SK-MEL-5 (cell line): Measurements from ENCODE around the gene DNAH11. TPM values are rescaled to one million over a fixed set of nuclear protein-coding genes. Genes with fewer than 3 reads are reported as not detected.
"Not testable (repeated sequence)": the region's sequence is repeated elsewhere in the genome, so short reads cannot be mapped to it uniquely, and the experiment has no call there.

Experiments used
- DNase-seq: peaks from one replicate; pipeline ENCODE4 v3.0.0-alpha.2; 2016; ENCODE audit warnings: low read depth, low spot score
- in situ Hi-C: cut with HindIII; loops from 2 replicates; pipeline ENCODE4 v1.10.0; 2016; ENCODE audit warnings: low sequenced_read_pairs, high pct_unique_total_duplicates, low pct_unique_long_range_greater_than_20kb
- total RNA-seq: library from RNA; depleted of rRNA; stranded (reverse); fragments of >200 nt; shearing (Covaris generic); gene quantifications from 2 replicates; pipeline ENCODE4 v1.2.3, GENCODE V29; 2014

Gene DNAH11
- total RNA-seq, 1 experiment from 2014 or later, result 0.40 TPM

- in situ Hi-C loops, result no loop called here
- no peak for DNase-seq
Observed at GRCh38 chr7:21656081-21656480, 113.2 kb downstream of the DNAH11 start.

GRCh38 chr7:21656796-21657195 is 114.0 kb downstream of the DNAH11 start:
- in situ Hi-C loops, result no loop called here
- no peak for DNase-seq

GRCh38 chr7:21670496-21670895 is 127.7 kb downstream of the DNAH11 start:
- in situ Hi-C loops, result no loop called here

GRCh38 chr7:21671859-21672258 is 129.0 kb downstream of the DNAH11 start:
- no peak for DNase-seq
- in situ Hi-C loops, result no loop called here

More at GRCh38 chr7:21670496-21670895, 127.7 kb downstream of the DNAH11 start:
- no peak for DNase-seq

GRCh38 chr7:21675255-21675654 is 132.4 kb downstream of the DNAH11 start:
- in situ Hi-C loops, result no loop called here
- no peak for DNase-seq

- in situ Hi-C loops, result no loop called here
- DNase-seq, result peak; percentile 9
Observed at GRCh38 chr7:21690705-21691104, 147.9 kb downstream of the DNAH11 start.

- in situ Hi-C loops, DNase-seq: not testable (repeated sequence)
Observed at GRCh38 chr7:21691146-21691545, 148.3 kb downstream of the DNAH11 start.

GRCh38 chr7:21700587-21700986 is 157.7 kb downstream of the DNAH11 start:
- in situ Hi-C loops, DNase-seq: not testable (repeated sequence)

- in situ Hi-C loops, result no loop called here
- DNase-seq, result no peak
Observed at GRCh38 chr7:21702303-21702702, 159.5 kb downstream of the DNAH11 start.

- in situ Hi-C loops, result no loop called here
- DNase-seq, result no peak
Observed at GRCh38 chr7:21704359-21704758, 161.5 kb downstream of the DNAH11 start.

- in situ Hi-C loops, result no loop called here
- no peak for DNase-seq
Observed at GRCh38 chr7:21706131-21706530, 163.3 kb downstream of the DNAH11 start.

GRCh38 chr7:21707566-21707965 is 164.7 kb downstream of the DNAH11 start:
- in situ Hi-C loops, result no loop called here
- DNase-seq, result no peak

- in situ Hi-C loops, result no loop called here
- no peak for DNase-seq
Observed at GRCh38 chr7:21708096-21708495, 165.3 kb downstream of the DNAH11 start.

GRCh38 chr7:21717323-21717722 is 174.5 kb downstream of the DNAH11 start:
- no peak for DNase-seq

GRCh38 chr7:21718391-21718790 is 175.6 kb downstream of the DNAH11 start:
- in situ Hi-C loops, result no loop called here
- DNase-seq, result no peak

More at GRCh38 chr7:21717323-21717722, 174.5 kb downstream of the DNAH11 start:
- in situ Hi-C loops, result no loop called here

GRCh38 chr7:21719846-21720245 is 177.0 kb downstream of the DNAH11 start:
- in situ Hi-C loops, result no loop called here
- DNase-seq, result no peak

GRCh38 chr7:21722371-21722770 is 179.5 kb downstream of the DNAH11 start:
- in situ Hi-C loops, result no loop called here

GRCh38 chr7:21724562-21724961 is 181.7 kb downstream of the DNAH11 start:
- no peak for DNase-seq
- in situ Hi-C loops, result no loop called here

More at GRCh38 chr7:21722371-21722770, 179.5 kb downstream of the DNAH11 start:
- DNase-seq, result no peak

GRCh38 chr7:21730399-21730798 is 187.6 kb downstream of the DNAH11 start:
- no peak for DNase-seq
- in situ Hi-C loops, result no loop called here

- no peak for DNase-seq
- in situ Hi-C loops, result no loop called here
Observed at GRCh38 chr7:21731977-21732376, 189.1 kb downstream of the DNAH11 start.
